Body of pancreas (tissue), 4 donors: Measurements from ENCODE around the gene GALNT7. TPM values are rescaled to one million over a fixed set of nuclear protein-coding genes. Genes with fewer than 3 reads are reported as not detected.

Source experiments
- ATAC-seq: fragments of 150-250 bp; one replicate; pipeline ENCODE4 v1.9.1; 2016
- DNase-seq, 4 donors: peaks; one replicate each; pipeline ENCODE4 v3.0.0-alpha.2; 2019
- H3K27ac ChIP-seq, 4 donors: fragments of 200-600 bp; sonication (generic); 1 replicate in 3 of 4; 2 replicates in 1 of 4; pipeline versions ENCODE4 v1.5.1 to v1.6.1; 2016 to 2019; ENCODE audit warnings: mild to moderate bottlenecking in 1 of 4, mixed read lengths in 1 of 4, moderate library complexity in 1 of 4
- H3K27me3 ChIP-seq, 2 donors: fragments of 200-600 bp; sonication (generic); one replicate each; pipeline ENCODE4 v1.6.0; 2016; ENCODE audit warnings: mild to moderate bottlenecking in 1 of 2
- H3K36me3 ChIP-seq, 2 donors: fragments of 200-600 bp; sonication (generic); replicated peaks in 1 of 2; 2 replicates each; pipeline ENCODE4 v1.5.1; 2016; ENCODE audit warnings: low read depth in 2 of 2; ENCODE audit not compliant: insufficient read depth in 1 of 2
- H3K4me1 ChIP-seq: fragments of 200-600 bp; sonication (generic); one replicate; pipeline ENCODE4 v1.6.0; 2016
- H3K4me3 ChIP-seq, 2 donors: fragments of 200-600 bp; sonication (generic); 1 replicate in 1 of 2; 2 replicates in 1 of 2; pipeline ENCODE4 v1.5.1; 2016 to 2019
- H3K9me3 ChIP-seq, 3 donors: fragments of 200-600 bp; sonication (generic); 1 replicate in 2 of 3; 2 replicates in 1 of 3; pipeline ENCODE4 v1.5.1; 2016
- CTCF ChIP-seq, 7 experiments: fragments of 450-650 bp in 4 of 7; fragments of 200-600 bp in 3 of 7; sonication (generic) in 3 of 7; IDR thresholded peaks; one replicate each; pipeline ENCODE4 v1.5.1; 2016 to 2019; ENCODE audit warnings: antibody characterized with exemption in 7 of 7
- POLR2A ChIP-seq, 3 donors: fragments of 450-650 bp; IDR thresholded peaks; one replicate each; pipeline ENCODE4 v1.6.1; 2016; ENCODE audit warnings: antibody characterized with exemption in 3 of 3, mild to moderate bottlenecking in 2 of 3
- WGBS, 2 donors: methylation state at CpG; one replicate each; pipeline ENCODE4 v1.1.5; 2017; 5-methylcytosine and 5-hydroxymethylcytosine counted together
- intact Hi-C: fragments of 100-400 bp; cut with DNase I; formaldehyde crosslinking; loops from one replicate; pipeline ENCODE4 v1.15.1; 2023
- total RNA-seq, 2 donors: library from RNA; depleted of rRNA; stranded (reverse); fragments of >200 nt; gene quantifications; one replicate each; pipeline ENCODE4 v1.1.0, GENCODE V29; 2016

Gene GALNT7
- total RNA-seq, 2 donors from 2014 or later: 20.4 to 32.4 TPM

GRCh38 chr4:173265751-173266150 lies 97.1 kb downstream of the GALNT7 start:
- TF ChIP-seq CTCF (IDR thresholded peaks at IDR 0.05): no peak
- TF ChIP-seq POLR2A (IDR thresholded peaks at IDR 0.05): no peak
- ATAC-seq (no peak), DNase-seq (no peak)
- Histone ChIP-seq H3K4me1 (peaks cover 17% of the 10 kb centered on the region), H3K4me3 (no peak overlapping the region), H3K27me3 (no peaks in the 10 kb centered on the region), H3K9me3 (no peaks in the 10 kb centered on the region), H3K36me3 (no peaks in the 10 kb centered on the region), H3K27ac (no peak overlapping the region)
- intact Hi-C loops: loop anchor here (5.0 kb wide), 1 partner anchor 233 kb away; no protein-coding TSS in a partner anchor
- 84 to 89% methylated on average over 6 of the region's 6 CpGs for WGBS, 2 donors

- DNase-seq (no peak), ATAC-seq (no peak)
- 77 to 84% methylated on average over 2 of the region's 2 CpGs for WGBS, 2 donors
- no peaks in the 10 kb centered on the region for H3K9me3 ChIP-seq
- TF ChIP-seq CTCF (IDR thresholded peaks at IDR 0.05): no peak
- no peak overlapping the region for H3K4me3 ChIP-seq
- H3K27me3 ChIP-seq: no peaks in the 10 kb centered on the region
- H3K27ac ChIP-seq: no peak overlapping the region
- peaks cover 19% of the 10 kb centered on the region for H3K4me1 ChIP-seq
- intact Hi-C loops: loop anchor here (5.0 kb wide), 1 partner anchor 235 kb away; no protein-coding TSS in a partner anchor
- no peaks in the 10 kb centered on the region for H3K36me3 ChIP-seq
These were observed 99.1 kb downstream of the GALNT7 start for GRCh38 chr4:173267711-173268110.

GRCh38 chr4:173269280-173269679 lies 100.7 kb downstream of the GALNT7 start:
- Histone ChIP-seq H3K4me1 (peaks cover 18% of the 10 kb centered on the region), H3K9me3 (no peaks in the 10 kb centered on the region), H3K36me3 (no peaks in the 10 kb centered on the region), H3K4me3 (no peak overlapping the region), H3K27ac (no peak overlapping the region), H3K27me3 (no peaks in the 10 kb centered on the region)
- TF ChIP-seq POLR2A (IDR thresholded peaks at IDR 0.05) (no peak), CTCF (IDR thresholded peaks at IDR 0.05) (no peak)
- ATAC-seq (no peak), DNase-seq (no peak)
- intact Hi-C loops: loop anchor here (5.0 kb wide), 1 partner anchor 237 kb away; no protein-coding TSS in a partner anchor
- WGBS, 2 donors: 91 to 94% methylated on average over 3 of the region's 3 CpGs

- peak in 1 of 4 donors; percentile 16 for DNase-seq
- TF ChIP-seq CTCF (IDR thresholded peaks at IDR 0.05): no peak
- no peak for TF ChIP-seq POLR2A (IDR thresholded peaks at IDR 0.05)
- Histone ChIP-seq H3K4me3 (no peak overlapping the region), H3K4me1 (peaks cover 9% of the 10 kb centered on the region), H3K27me3 (no peaks in the 10 kb centered on the region), H3K36me3 (no peaks in the 10 kb centered on the region), H3K9me3 (no peaks in the 10 kb centered on the region), H3K27ac (no peak overlapping the region)
- ATAC-seq: no peak
- intact Hi-C loops: no loop called here
- WGBS, 2 donors: 17 to 33% methylated on average over 4 of the region's 4 CpGs
These were observed 101.9 kb downstream of the GALNT7 start for GRCh38 chr4:173270312-173271027.

GRCh38 chr4:173272314-173272713 lies 103.7 kb downstream of the GALNT7 start:
- intact Hi-C loops: no loop called here
- H3K9me3 ChIP-seq: no peaks in the 10 kb centered on the region
- WGBS, 2 donors: 87 to 93% methylated on average over 5 of the region's 5 CpGs
- no peak overlapping the region for H3K27ac ChIP-seq
- H3K4me1 ChIP-seq: peaks cover 9% of the 10 kb centered on the region
- no peak for ATAC-seq
- TF ChIP-seq POLR2A (IDR thresholded peaks at IDR 0.05) (no peak), CTCF (IDR thresholded peaks at IDR 0.05) (no peak)
- no peak for DNase-seq
- H3K4me3 ChIP-seq: no peak overlapping the region
- no peaks in the 10 kb centered on the region for H3K27me3 ChIP-seq
- H3K36me3 ChIP-seq: no peaks in the 10 kb centered on the region
